Tibial nerve (tissue), 4 donors: ENCODE measurements around the gene CNTN5. TPM values are rescaled to one million over a fixed set of nuclear protein-coding genes. Genes with fewer than 3 reads are reported as not detected.

Source experiments
- DNase-seq, 2 donors: peaks; one replicate each; pipeline ENCODE4 v3.0.0-alpha.2; 2019; ENCODE audit warnings: low spot score in 2 of 2
- H3K27ac ChIP-seq, 4 donors: fragments of 200-600 bp; sonication (generic) in 3 of 4; one replicate each; pipeline ENCODE4 v1.5.1; 2017 to 2019; ENCODE audit warnings: mild to moderate bottlenecking in 1 of 4
- H3K27me3 ChIP-seq, 2 donors: fragments of 200-600 bp; sonication (generic) in 1 of 2; one replicate each; pipeline versions ENCODE4 v1.5.1 to v1.6.0; 2017 to 2019
- H3K36me3 ChIP-seq, 3 donors: fragments of 200-600 bp; sonication (generic); one replicate each; pipeline ENCODE4 v1.5.1; 2018 to 2019
- H3K4me1 ChIP-seq, 4 donors: fragments of 200-600 bp; sonication (generic) in 3 of 4; one replicate each; pipeline ENCODE4 v1.5.1; 2017 to 2019
- H3K4me3 ChIP-seq, 4 donors: fragments of 200-600 bp; sonication (generic) in 3 of 4; one replicate each; pipeline ENCODE4 v1.5.1; 2017 to 2019; ENCODE audit warnings: mild to moderate bottlenecking in 1 of 4, moderate library complexity in 1 of 4
- H3K9me3 ChIP-seq, 4 donors: fragments of 200-600 bp; sonication (generic) in 3 of 4; one replicate each; pipeline ENCODE4 v1.5.1; 2017 to 2019
- CTCF ChIP-seq, 5 experiments: fragments of 200-600 bp in 3 of 5; fragments of 450-650 bp in 2 of 5; sonication (generic) in 3 of 5; IDR thresholded peaks; one replicate each; pipeline ENCODE4 v1.5.1; 2016 to 2019; ENCODE audit warnings: antibody characterized with exemption in 5 of 5, mild to moderate bottlenecking in 3 of 5, moderate library complexity in 2 of 5
- EP300 ChIP-seq, 2 donors: sonication (generic); formaldehyde crosslinking; IDR thresholded peaks; one replicate each; pipeline ENCODE4 v1.6.1; 2017; ENCODE audit warnings: antibody characterized with exemption in 2 of 2, mild to moderate bottlenecking in 1 of 2
- POLR2A ChIP-seq, 2 donors: fragments of 450-650 bp; IDR thresholded peaks; one replicate each; pipeline ENCODE4 v1.6.1; 2017; ENCODE audit warnings: antibody characterized with exemption in 2 of 2, mild to moderate bottlenecking in 2 of 2, moderate library complexity in 2 of 2
- WGBS, 2 donors: methylation state at CpG; one replicate each; pipeline ENCODE4 v1.1.5; 2018; 5-methylcytosine and 5-hydroxymethylcytosine counted together
- total RNA-seq, 4 donors: library from RNA; depleted of rRNA; stranded (reverse); fragments of >200 nt; gene quantifications; one replicate each; pipeline ENCODE4 v1.1.0, GENCODE V29; 2016

The CNTN5 gene
- total RNA-seq, 4 donors from 2014 or later: under 0.01 to 0.22 TPM; not detected in 2

GRCh38 chr11:99960536-99960935 is 939.8 kb downstream of the CNTN5 start:
- H3K4me1 ChIP-seq: no peaks in the 10 kb centered on the region

GRCh38 chr11:99968336-99968735 is 947.6 kb downstream of the CNTN5 start:
- 73 to 85% methylated on average over 1 of the region's 1 CpG for WGBS, 2 donors
- H3K36me3 ChIP-seq: no peaks in the 10 kb centered on the region
- H3K9me3 ChIP-seq: peaks cover 0 to under 1% (median 0%) of the 10 kb centered on the region in 4 donors
- no peak overlapping the region for H3K4me3 ChIP-seq
- no peaks in the 10 kb centered on the region for H3K4me1 ChIP-seq
- no peak for DNase-seq
- H3K27me3 ChIP-seq: no peaks in the 10 kb centered on the region
- TF ChIP-seq POLR2A (IDR thresholded peaks at IDR 0.05) (no peak), EP300 (IDR thresholded peaks at IDR 0.05) (no peak), CTCF (IDR thresholded peaks at IDR 0.05) (no peak)
- no peak overlapping the region for H3K27ac ChIP-seq

More at GRCh38 chr11:99960536-99960935, 939.8 kb downstream of the CNTN5 start:
- Histone ChIP-seq H3K4me3 (no peak overlapping the region), H3K9me3 (no peaks in the 10 kb centered on the region), H3K27ac (no peak overlapping the region), H3K36me3 (no peaks in the 10 kb centered on the region), H3K27me3 (no peaks in the 10 kb centered on the region)
- no peak for DNase-seq
- WGBS, 2 donors: 77 to 82% methylated on average over 3 of the region's 3 CpGs
- TF ChIP-seq EP300 (IDR thresholded peaks at IDR 0.05) (no peak), POLR2A (IDR thresholded peaks at IDR 0.05) (no peak), CTCF (IDR thresholded peaks at IDR 0.05) (no peak)

GRCh38 chr11:99973993-99974392 is 953.2 kb downstream of the CNTN5 start:
- TF ChIP-seq CTCF (IDR thresholded peaks at IDR 0.05) (no peak), POLR2A (IDR thresholded peaks at IDR 0.05) (no peak), EP300 (IDR thresholded peaks at IDR 0.05) (no peak)
- Histone ChIP-seq H3K36me3 (no peaks in the 10 kb centered on the region), H3K4me3 (no peak overlapping the region), H3K4me1 (no peaks in the 10 kb centered on the region), H3K27me3 (no peaks in the 10 kb centered on the region), H3K27ac (no peak overlapping the region), H3K9me3 (peaks cover 0 to 10% (median 1%) of the 10 kb centered on the region in 4 donors)
- DNase-seq: no peak
- WGBS, 2 donors: 75 to 80% methylated on average over 4 of the region's 4 CpGs

- TF ChIP-seq POLR2A (IDR thresholded peaks at IDR 0.05) (no peak), EP300 (IDR thresholded peaks at IDR 0.05) (no peak), CTCF (IDR thresholded peaks at IDR 0.05) (no peak)
- WGBS, 2 donors: 65 to 69% methylated on average over 2 of the region's 2 CpGs
- Histone ChIP-seq H3K4me1 (no peaks in the 10 kb centered on the region), H3K36me3 (no peaks in the 10 kb centered on the region), H3K27ac (no peak overlapping the region), H3K9me3 (peaks cover 0 to 10% (median 0%) of the 10 kb centered on the region in 4 donors), H3K4me3 (no peak overlapping the region), H3K27me3 (no peaks in the 10 kb centered on the region)
- DNase-seq: no peak
Observed at GRCh38 chr11:99979042-99979441, 958.3 kb downstream of the CNTN5 start.

GRCh38 chr11:99987821-99988470 is 967.2 kb downstream of the CNTN5 start:
- TF ChIP-seq POLR2A (IDR thresholded peaks at IDR 0.05) (no peak), EP300 (IDR thresholded peaks at IDR 0.05) (peak in 1 of 2 donors; percentile 16)
- 41 to 53% methylated on average over 2 of the region's 2 CpGs for WGBS, 2 donors
- H3K4me3 ChIP-seq: no peak overlapping the region
- H3K27me3 ChIP-seq: no peaks in the 10 kb centered on the region
- H3K27ac ChIP-seq: no peak overlapping the region
- peak in 1 of 2 donors; percentile 9 for DNase-seq
- no peaks in the 10 kb centered on the region for H3K4me1 ChIP-seq
- no peaks in the 10 kb centered on the region for H3K9me3 ChIP-seq
- no peaks in the 10 kb centered on the region for H3K36me3 ChIP-seq
